Neural progenitor cell (in vitro differentiated cells): ENCODE measurements around the gene SLC44A1. TPM values are rescaled to one million over a fixed set of nuclear protein-coding genes. Genes with fewer than 3 reads are reported as not detected.

Experiments
- DNase-seq: peaks from one replicate; pipeline ENCODE4 v3.0.0-alpha.2; 2016; ENCODE audit warnings: low spot score
- H2AFZ ChIP-seq: fragments of 200-600 bp; sonication (generic); replicated peaks from 2 replicates; pipeline ENCODE4 v1.6.1; 2016; ENCODE audit warnings: antibody characterized with exemption
- H3F3A ChIP-seq: fragments of 200-600 bp; sonication (generic); 2 replicates; pipeline ENCODE4 v1.6.1; 2016; ENCODE audit warnings: antibody characterized with exemption, low read depth
- H3K27ac ChIP-seq: fragments of 200-600 bp; sonication (generic); 2 replicates; pipeline ENCODE4 v1.5.1; 2016; ENCODE audit warnings: mild to moderate bottlenecking
- H3K27me3 ChIP-seq: fragments of 200-600 bp; sonication (generic); 2 replicates; pipeline ENCODE4 v1.6.1; 2016; ENCODE audit warnings: mild to moderate bottlenecking, moderate library complexity
- H3K36me3 ChIP-seq: fragments of 200-600 bp; sonication (generic); 2 replicates; pipeline ENCODE4 v1.5.1; 2016
- H3K4me1 ChIP-seq: fragments of 200-600 bp; sonication (generic); 2 replicates; pipeline ENCODE4 v1.6.1; 2016; ENCODE audit warnings: mixed run types
- H3K4me2 ChIP-seq: fragments of 200-600 bp; sonication (generic); 2 replicates; pipeline ENCODE4 v1.6.1; 2016
- H3K4me3 ChIP-seq: fragments of 200-600 bp; sonication (generic); 2 replicates; pipeline ENCODE4 v1.5.1; 2016
- H3K79me2 ChIP-seq: fragments of 200-600 bp; sonication (generic); 2 replicates; pipeline ENCODE4 v1.6.1; 2016; ENCODE audit warnings: low read depth
- H3K9ac ChIP-seq: fragments of 200-600 bp; sonication (generic); 2 replicates; pipeline ENCODE4 v1.6.1; 2016
- H3K9me3 ChIP-seq: fragments of 200-600 bp; sonication (generic); 2 replicates; pipeline ENCODE4 v1.5.1; 2016; ENCODE audit warnings: low read depth
- H4K20me1 ChIP-seq: fragments of 200-600 bp; sonication (generic); 2 replicates; pipeline ENCODE4 v1.6.1; 2016; ENCODE audit warnings: low read depth
- H3K27ac Mint-ChIP-seq: 3 replicates; pipeline ENCODE4 v1.8.0; 2021; ENCODE audit warnings: mixed read lengths
- H3K27me3 Mint-ChIP-seq: 2 replicates; pipeline ENCODE4 v1.8.0; 2022; ENCODE audit warnings: low read depth, mild to moderate bottlenecking, inconsistent platforms, moderate library complexity, mixed read lengths; ENCODE audit not compliant: insufficient read depth
- H3K36me3 Mint-ChIP-seq: 3 replicates; pipeline ENCODE4 v1.8.0; 2021; ENCODE audit warnings: mixed read lengths
- H3K4me1 Mint-ChIP-seq: 3 replicates; pipeline ENCODE4 v1.8.0; 2021; ENCODE audit warnings: mixed read lengths
- H3K4me3 Mint-ChIP-seq: 3 replicates; pipeline ENCODE4 v1.8.0; 2021; ENCODE audit warnings: mild to moderate bottlenecking, moderate library complexity, mixed read lengths
- H3K9me3 Mint-ChIP-seq: 3 replicates; pipeline ENCODE4 v1.8.0; 2020; ENCODE audit warnings: mixed read lengths
- CTCF ChIP-seq: fragments of 200-600 bp; sonication (generic); IDR thresholded peaks from 2 replicates; pipeline ENCODE4 v1.5.1; 2017; ENCODE audit warnings: antibody characterized with exemption, mild to moderate bottlenecking
- EZH2 ChIP-seq: fragments of 200-600 bp; sonication (generic); IDR thresholded peaks from 2 replicates; pipeline ENCODE4 v1.6.1; 2017; ENCODE audit warnings: antibody characterized with exemption, mild to moderate bottlenecking, moderate library complexity
- EZH2phosphoT487 ChIP-seq: fragments of 200-600 bp; sonication (generic); IDR thresholded peaks from 2 replicates; pipeline ENCODE4 v1.6.1; 2017; ENCODE audit warnings: antibody characterized with exemption
- total RNA-seq: library from RNA; depleted of rRNA; stranded (reverse); fragments of >200 nt; gene quantifications from 2 replicates; pipeline ENCODE4 v1.2.3, GENCODE V29; 2015; ENCODE audit warnings: low replicate concordance

Gene SLC44A1
- total RNA-seq, 1 donor from 2014 or later: 41.4 TPM

- Histone ChIP-seq H3K4me3 (no peak overlapping the region), H3K4me1 (no peaks in the 10 kb centered on the region), H4K20me1 (no peaks in the 10 kb centered on the region), H3K27me3 (no peaks in the 10 kb centered on the region), H3K4me2 (no peak overlapping the region), H3K27ac (no peak overlapping the region), H2AFZ (no peak overlapping the region), H3K9me3 (no peaks in the 10 kb centered on the region), H3K36me3 (no peaks in the 10 kb centered on the region), H3F3A (no peaks in the 10 kb centered on the region), H3K79me2 (no peaks in the 10 kb centered on the region), H3K9ac (no peak overlapping the region)
- TF ChIP-seq EZH2phosphoT487 (no peak), CTCF (no peak), EZH2 (no peak)
- no peaks in the 10 kb centered on the region for H3K27me3 Mint-ChIP-seq
- no peaks in the 10 kb centered on the region for H3K9me3 Mint-ChIP-seq
- H3K36me3 Mint-ChIP-seq: no peaks in the 10 kb centered on the region
- no peak overlapping the region for H3K4me3 Mint-ChIP-seq
- no peak for DNase-seq
- peak overlapping the region; percentile 89 for H3K27ac Mint-ChIP-seq
- peaks cover 14% of the 10 kb centered on the region for H3K4me1 Mint-ChIP-seq
Measured at GRCh38 chr9:105206821-105207699, 37.4 kb upstream of the SLC44A1 start.

GRCh38 chr9:105216440-105217178 lies 27.8 kb upstream of the SLC44A1 start:
- Histone ChIP-seq H3K9me3 (no peaks in the 10 kb centered on the region), H2AFZ (no peak overlapping the region), H3K27me3 (no peaks in the 10 kb centered on the region), H3F3A (no peaks in the 10 kb centered on the region), H3K4me2 (no peak overlapping the region), H3K79me2 (no peaks in the 10 kb centered on the region), H3K4me3 (no peak overlapping the region), H3K36me3 (no peaks in the 10 kb centered on the region), H4K20me1 (no peaks in the 10 kb centered on the region), H3K27ac (no peak overlapping the region), H3K9ac (no peak overlapping the region), H3K4me1 (no peaks in the 10 kb centered on the region)
- peaks cover 8% of the 10 kb centered on the region for H3K4me1 Mint-ChIP-seq
- no peak overlapping the region for H3K27ac Mint-ChIP-seq
- H3K27me3 Mint-ChIP-seq: no peaks in the 10 kb centered on the region
- no peak for DNase-seq
- TF ChIP-seq EZH2phosphoT487 (no peak), EZH2 (no peak), CTCF (no peak)
- no peak overlapping the region for H3K4me3 Mint-ChIP-seq
- H3K36me3 Mint-ChIP-seq: no peaks in the 10 kb centered on the region
- H3K9me3 Mint-ChIP-seq: peaks cover 2% of the 10 kb centered on the region

- Histone ChIP-seq H3K27ac (no peak overlapping the region), H3K9me3 (peaks cover 6% of the 10 kb centered on the region), H3K4me2 (no peak overlapping the region), H3K27me3 (no peaks in the 10 kb centered on the region), H3K4me1 (no peaks in the 10 kb centered on the region), H3K4me3 (no peak overlapping the region), H4K20me1 (no peaks in the 10 kb centered on the region), H3F3A (no peaks in the 10 kb centered on the region), H3K36me3 (no peaks in the 10 kb centered on the region), H3K79me2 (no peaks in the 10 kb centered on the region), H2AFZ (no peak overlapping the region), H3K9ac (no peak overlapping the region)
- no peak for DNase-seq
- peaks cover 8% of the 10 kb centered on the region for H3K4me1 Mint-ChIP-seq
- H3K4me3 Mint-ChIP-seq: no peak overlapping the region
- H3K27ac Mint-ChIP-seq: no peak overlapping the region
- no peaks in the 10 kb centered on the region for H3K27me3 Mint-ChIP-seq
- H3K36me3 Mint-ChIP-seq: peaks cover 2% of the 10 kb centered on the region
- H3K9me3 Mint-ChIP-seq: peaks cover 9% of the 10 kb centered on the region
- no peak for TF ChIP-seq EZH2phosphoT487
- TF ChIP-seq EZH2: no peak
- TF ChIP-seq CTCF: no peak
Measured at GRCh38 chr9:105218673-105219072, 25.8 kb upstream of the SLC44A1 start.
